NCI-H510A (cell line): ENCODE results near the gene ZNF764.
A peak's percentile ranks its signal among the peaks of the same experiment; 100 is the strongest.
"Not testable (repeated sequence)": the region's sequence is repeated elsewhere in the genome, so short reads cannot be mapped to it uniquely, and the experiment has no call there.

Source experiments
- DNase-seq: peaks from one replicate; lab custom pipeline; 2025; lab: John Stamatoyannopoulos, UW

Gene ZNF764

GRCh38 chr16:30557957-30558788 lies at the start of gene ZNF764:
Gene ZNF764, minus strand, starts transcription at chr16:30558374. Its CDS starts 192 bp downstream, at chr16:30558182.
- DNase-seq, result peak; percentile 99

GRCh38 chr16:30606004-30606403 lies 47.8 kb upstream of the ZNF764 start:
- no peak for DNase-seq

GRCh38 chr16:30605158-30605557 lies 47.0 kb upstream of the ZNF764 start:
- DNase-seq, result no peak

- DNase-seq, result no peak
These were observed 46.3 kb upstream of the ZNF764 start for GRCh38 chr16:30604316-30604947.

GRCh38 chr16:30603945-30604315 lies 45.8 kb upstream of the ZNF764 start:
- DNase-seq, result no peak

- DNase-seq, result no peak
These were observed 44.6 kb upstream of the ZNF764 start for GRCh38 chr16:30602616-30603277.

- DNase-seq, result no peak
These were observed 43.8 kb upstream of the ZNF764 start for GRCh38 chr16:30601966-30602365.

- DNase-seq, result no peak
These were observed 42.8 kb upstream of the ZNF764 start for GRCh38 chr16:30600929-30601328.

GRCh38 chr16:30600215-30600614 lies 42.0 kb upstream of the ZNF764 start:
- DNase-seq, result peak; percentile 60

GRCh38 chr16:30592871-30593270 lies 34.7 kb upstream of the ZNF764 start:
- DNase-seq, result no peak

- not testable (repeated sequence) for DNase-seq
These were observed 32.7 kb upstream of the ZNF764 start for GRCh38 chr16:30590869-30591268.

- not testable (repeated sequence) for DNase-seq
These were observed 31.4 kb upstream of the ZNF764 start for GRCh38 chr16:30589582-30589981.

- DNase-seq, result no peak
These were observed 30.5 kb upstream of the ZNF764 start for GRCh38 chr16:30588651-30589050.

- DNase-seq, result peak; percentile 99
These were observed 27.4 kb upstream of the ZNF764 start, which contains the start of gene ZNF785 for GRCh38 chr16:30585400-30586191. Gene ZNF785, minus strand, starts transcription at chr16:30585697. Its CDS starts 86 bp downstream, at chr16:30585611.

- peak; percentile 37 for DNase-seq
These were observed 26.8 kb upstream of the ZNF764 start for GRCh38 chr16:30585022-30585399.

GRCh38 chr16:30582611-30583340 lies 24.6 kb upstream of the ZNF764 start:
- DNase-seq, result no peak

- no peak for DNase-seq
These were observed 23.3 kb upstream of the ZNF764 start for GRCh38 chr16:30581457-30581856.

- no peak for DNase-seq
These were observed 16.5 kb upstream of the ZNF764 start for GRCh38 chr16:30574678-30575077.

- DNase-seq, result peak; percentile 97
These were observed 13.5 kb upstream of the ZNF764 start, which contains the start of gene ZNF688 for GRCh38 chr16:30571445-30572322. Gene ZNF688, minus strand, starts transcription at chr16:30571714. Its CDS starts 85 bp downstream, at chr16:30571629.
